ENCODE data around the gene HSPA6. TPM values are rescaled to one million over a fixed set of nuclear protein-coding genes. Genes with fewer than 3 reads are reported as not detected.

HSPA6 gene
- total RNA-seq, 1 experiment from 2014 or later = 0.18 TPM

Other genes with a start within 250 kb of the HSPA6 start
- not detected in 2 replicates for gene MPZ, start 214.6 kb upstream of the HSPA6 start, total RNA-seq (2014; rRNA removed; shearing (Covaris generic))
- gene SDHC, start 210.2 kb upstream of the HSPA6 start, total RNA-seq (2014; rRNA removed; shearing (Covaris generic)) = 20.3 and 35.9 TPM in 2 replicates
- gene CFAP126, start 156.7 kb upstream of the HSPA6 start, total RNA-seq (2014; rRNA removed; shearing (Covaris generic)) = not detected in 2 replicates
- gene FCGR2A, start 19.1 kb upstream of the HSPA6 start, total RNA-seq (2014; rRNA removed; shearing (Covaris generic)) = 0.18 and 0.28 TPM in 2 replicates
- not detected in 2 replicates for gene FCGR3A, start 25.3 kb downstream of the HSPA6 start, total RNA-seq (2014; rRNA removed; shearing (Covaris generic))
- not detected in 2 replicates for gene FCGR3B, start 106.6 kb downstream of the HSPA6 start, total RNA-seq (2014; rRNA removed; shearing (Covaris generic))
- gene FCGR2B, start 138.6 kb downstream of the HSPA6 start, total RNA-seq (2014; rRNA removed; shearing (Covaris generic)) = not detected in 2 replicates
- gene FCRLA, start 182.7 kb downstream of the HSPA6 start, total RNA-seq (2014; rRNA removed; shearing (Covaris generic)) = 0.29 TPM in 1 of 2 replicates, not detected in the other
- gene FCRLB, start 197.0 kb downstream of the HSPA6 start, total RNA-seq (2014; rRNA removed; shearing (Covaris generic)) = 1.3 and 2.7 TPM in 2 replicates
- gene DUSP12, start 225.2 kb downstream of the HSPA6 start, total RNA-seq (2014; rRNA removed; shearing (Covaris generic)) = 50.7 and 57.9 TPM in 2 replicates
- gene ATF6, start 241.8 kb downstream of the HSPA6 start, total RNA-seq (2014; rRNA removed; shearing (Covaris generic)) = 22.8 and 30.6 TPM in 2 replicates

Measured in SJSA1 (cell line).